COLO668 (cell line): Measurements from ENCODE around the gene HOOK1.

Experiments used
- DNase-seq: peaks from one replicate; lab custom pipeline; 2025; ENCODE audit not compliant: unreplicated experiment; lab: John Stamatoyannopoulos, UW

The HOOK1 gene

DNA sequence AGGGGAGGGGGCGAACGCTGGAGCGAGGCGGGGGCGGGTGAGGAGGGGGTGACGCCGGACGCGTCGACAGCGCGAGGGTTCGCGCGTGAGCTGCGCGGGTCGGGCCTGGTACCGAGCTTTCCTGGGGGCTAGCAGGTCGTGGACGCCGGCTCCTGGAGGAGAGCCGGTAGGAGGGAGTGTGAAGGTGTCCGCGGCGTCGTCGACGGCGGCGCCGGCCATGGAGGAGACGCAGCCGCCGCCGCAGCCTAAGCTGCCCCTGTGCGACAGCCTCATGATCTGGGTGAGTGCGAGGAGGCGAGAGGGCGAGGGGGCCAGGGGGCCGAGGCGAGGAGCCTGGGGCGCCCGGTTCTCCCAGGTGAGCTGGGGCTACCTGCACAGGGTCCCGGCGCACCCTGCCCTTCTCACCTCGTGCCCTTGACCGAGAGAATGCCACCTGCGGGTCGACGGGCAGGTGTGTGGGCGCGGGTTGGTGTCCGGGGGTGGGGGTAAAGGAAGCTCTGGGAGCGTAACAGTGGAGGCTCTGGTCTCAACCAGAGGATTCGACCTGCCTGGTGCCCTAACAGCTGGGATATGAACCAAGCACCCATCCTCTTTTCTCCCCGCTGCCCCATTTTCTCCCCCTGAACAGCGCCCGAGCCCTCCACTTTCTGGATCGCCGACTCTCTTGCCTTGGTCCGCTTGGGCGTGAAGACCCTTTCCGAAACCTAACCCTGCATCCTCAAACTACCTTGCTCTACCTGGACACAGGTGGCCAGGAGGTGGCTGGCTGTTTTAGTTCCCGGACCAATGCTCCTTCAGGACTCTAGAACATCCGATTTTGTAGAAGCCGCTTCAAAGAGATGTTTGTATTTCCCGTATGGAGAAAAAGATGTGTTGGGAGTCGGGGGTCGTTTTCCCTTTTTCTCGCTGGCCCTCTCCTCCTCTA, at the start of gene HOOK1:
Gene HOOK1, plus strand, starts transcription at position 49 of the 925 bp plus-strand sequence. Its CDS starts 169 bp downstream, at position 218.
- peak; percentile 85 for DNase-seq

DNA sequence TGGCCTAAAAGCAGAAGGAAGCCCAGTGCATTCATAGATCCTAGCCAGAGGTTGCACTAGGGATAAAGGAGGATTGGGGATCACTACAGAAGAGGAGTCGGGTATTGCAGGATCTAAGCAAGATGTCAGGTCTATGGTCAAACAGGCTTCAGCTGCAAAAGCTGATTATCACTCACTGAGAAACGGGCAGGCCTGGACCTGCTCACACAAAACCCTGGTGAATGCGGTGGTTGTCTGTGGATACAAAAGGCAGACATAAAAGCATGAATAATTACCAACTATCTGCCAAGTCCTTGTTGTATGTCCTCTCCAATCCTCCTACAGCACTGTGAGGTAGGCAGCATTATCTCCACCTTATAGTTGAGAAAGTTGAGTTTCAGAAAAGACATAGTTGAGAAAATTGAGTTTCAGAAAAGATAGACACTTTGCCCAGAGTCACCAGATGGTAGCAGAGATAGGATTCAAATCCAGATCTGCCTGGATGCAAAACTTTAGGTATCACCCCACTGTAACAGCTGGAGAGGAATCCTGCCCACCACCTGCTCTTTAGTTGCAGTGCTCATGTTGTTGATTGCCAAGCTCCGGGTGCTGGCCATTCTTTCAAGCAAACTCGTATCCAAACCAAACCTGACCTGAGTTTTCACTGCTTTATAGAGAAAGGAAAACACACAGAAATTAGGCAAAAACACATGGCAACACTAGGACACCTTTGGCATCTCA, 49.6 kb upstream of the HOOK1 start:
- peak; percentile 78 for DNase-seq

DNA sequence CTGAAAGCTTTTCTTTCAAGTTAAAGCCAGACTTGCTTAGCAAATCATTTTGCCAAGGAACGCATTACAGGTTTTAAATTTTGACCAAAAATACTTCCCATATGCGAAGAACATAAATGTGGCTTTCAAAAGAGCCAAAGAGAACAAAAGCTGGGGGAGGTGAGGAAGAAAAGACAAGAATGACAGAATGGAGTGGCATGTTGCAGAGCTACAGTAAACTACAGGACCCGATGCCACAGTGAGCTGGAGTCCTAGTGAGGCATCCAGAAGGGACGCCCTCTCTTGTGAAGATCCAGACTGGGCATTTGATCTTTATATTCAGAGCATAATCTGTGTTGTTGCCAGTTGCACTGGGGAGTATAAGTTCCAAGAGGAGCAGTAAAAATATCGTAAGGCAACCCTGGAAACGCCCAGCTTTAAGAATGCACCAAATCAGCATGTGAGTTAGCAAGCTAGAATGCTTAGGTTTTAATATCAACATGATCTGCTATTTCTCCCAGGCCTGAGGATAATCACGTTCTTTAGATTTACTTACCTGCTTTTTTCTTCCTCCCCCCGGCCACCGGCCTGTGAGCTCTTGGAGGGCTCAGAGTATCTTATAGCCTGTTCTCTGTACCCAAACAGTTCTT, 48.4 kb upstream of the HOOK1 start:
- DNase-seq = no peak

DNA sequence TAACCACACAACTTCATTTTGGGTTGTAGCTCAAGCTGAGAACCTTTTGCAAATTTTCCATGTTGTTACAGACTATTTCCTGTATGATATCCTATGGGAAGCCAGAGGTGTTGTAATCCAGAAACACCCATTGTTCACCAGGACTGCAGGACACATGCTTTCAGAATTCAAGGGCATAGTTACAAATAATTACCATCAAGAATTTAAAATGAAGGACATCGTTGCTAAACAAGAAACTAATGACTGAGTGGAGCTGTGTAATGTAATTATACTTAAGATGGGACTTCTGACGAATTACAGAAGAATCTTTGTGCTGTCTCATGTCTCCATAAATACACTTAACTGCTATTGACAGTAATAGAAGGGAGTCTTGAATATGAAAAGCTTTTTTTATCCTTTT, 47.6 kb upstream of the HOOK1 start:
- DNase-seq = no peak

DNA sequence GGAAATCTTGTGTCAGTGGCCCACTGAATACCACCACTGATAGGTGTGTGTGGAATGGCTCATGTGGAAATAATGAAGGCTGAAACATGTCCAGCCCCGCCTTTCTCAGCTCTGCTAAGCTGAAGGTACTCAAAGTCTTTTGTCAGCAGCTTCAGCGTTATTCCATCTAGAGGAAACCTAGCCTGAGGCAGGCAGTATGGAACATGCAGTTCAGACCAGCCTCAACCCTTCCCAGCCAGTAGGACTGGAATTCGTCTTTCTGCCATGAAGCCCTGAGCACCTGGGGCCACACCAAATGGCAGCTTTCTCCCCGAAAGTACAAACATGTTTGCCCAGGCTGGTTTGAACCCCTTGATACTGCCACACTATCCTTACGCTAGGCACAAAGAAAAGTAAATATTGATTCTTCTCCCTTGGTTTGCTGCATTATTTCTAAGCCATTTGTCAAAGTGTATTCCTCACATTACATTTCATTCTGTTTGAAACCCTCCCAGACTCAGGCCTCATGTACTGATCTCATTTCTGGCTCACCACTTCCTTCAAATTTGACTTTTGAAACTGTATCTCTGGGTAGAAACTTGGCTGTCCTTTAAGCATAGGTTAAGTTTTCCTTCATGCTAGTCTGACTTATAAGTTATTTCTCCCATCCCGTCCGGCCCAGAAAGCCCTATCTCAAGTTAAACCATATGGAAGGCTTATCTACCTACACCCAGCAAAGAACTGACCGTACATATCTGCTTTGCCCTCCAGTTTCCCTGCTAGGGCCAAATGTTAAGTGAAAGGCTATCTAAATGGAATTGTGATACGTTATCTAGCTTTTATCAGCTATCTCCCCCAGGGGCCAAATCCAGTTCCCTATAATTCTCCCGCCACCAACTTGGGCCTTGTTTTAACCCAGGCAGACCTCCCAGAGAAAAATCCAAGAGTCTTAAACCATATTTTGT, 45.7 kb upstream of the HOOK1 start:
- peak; percentile 80 for DNase-seq

DNA sequence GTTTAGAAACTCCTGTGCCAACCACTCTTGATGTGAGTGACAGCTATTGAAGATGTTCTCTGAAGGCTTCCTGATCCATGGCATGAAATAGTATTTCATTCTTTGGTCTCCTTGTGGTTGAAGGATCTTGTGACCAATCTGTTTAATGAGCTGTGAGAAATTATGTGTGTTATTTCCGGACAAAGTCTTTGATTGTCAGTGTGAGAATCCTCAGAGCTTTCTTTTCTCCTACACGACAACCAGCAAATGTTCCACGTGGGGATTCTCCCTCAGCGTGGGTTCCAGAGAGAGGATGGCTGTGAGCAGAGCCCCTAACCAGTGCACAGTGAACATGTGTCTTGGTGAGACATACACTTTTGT, 45.0 kb upstream of the HOOK1 start:
- no peak for DNase-seq

DNA sequence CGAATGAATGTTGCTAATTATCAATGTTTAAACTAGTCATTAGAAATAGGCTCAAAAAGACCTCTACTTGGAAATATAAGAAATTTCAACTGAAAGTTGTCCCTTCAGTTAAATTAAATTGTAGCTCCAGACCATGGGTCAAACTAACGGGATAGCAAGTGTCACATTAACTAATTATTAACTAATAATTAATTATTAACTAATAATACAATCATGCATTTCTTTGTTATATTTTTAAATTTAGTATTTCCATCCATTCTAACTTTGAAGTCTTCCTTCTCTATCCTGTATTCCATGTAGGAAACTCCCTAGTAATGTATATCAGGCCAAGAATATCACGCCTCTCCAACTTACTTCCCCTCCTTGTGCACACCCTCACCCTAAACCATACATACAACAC, 43.4 kb upstream of the HOOK1 start:
- no peak for DNase-seq

DNA sequence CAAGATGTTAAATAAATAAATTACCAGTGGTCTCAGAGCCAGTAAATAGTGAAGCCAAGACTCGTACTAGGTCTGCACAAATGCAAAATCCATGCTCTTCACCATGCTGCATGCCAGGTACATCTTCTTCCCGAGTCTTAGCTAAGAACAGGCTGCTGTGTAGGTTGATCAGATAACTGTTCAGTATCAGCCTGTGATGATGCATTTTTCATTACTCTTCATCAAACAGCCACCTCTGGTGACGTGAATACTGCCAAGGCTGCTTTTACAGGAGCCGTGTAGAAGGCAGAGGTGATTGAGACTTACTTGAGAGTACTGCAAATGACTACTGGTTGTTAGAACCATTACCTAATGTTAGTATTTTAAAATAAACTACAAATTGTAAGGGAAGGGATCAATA, 39.3 kb upstream of the HOOK1 start:
- no peak for DNase-seq

DNA sequence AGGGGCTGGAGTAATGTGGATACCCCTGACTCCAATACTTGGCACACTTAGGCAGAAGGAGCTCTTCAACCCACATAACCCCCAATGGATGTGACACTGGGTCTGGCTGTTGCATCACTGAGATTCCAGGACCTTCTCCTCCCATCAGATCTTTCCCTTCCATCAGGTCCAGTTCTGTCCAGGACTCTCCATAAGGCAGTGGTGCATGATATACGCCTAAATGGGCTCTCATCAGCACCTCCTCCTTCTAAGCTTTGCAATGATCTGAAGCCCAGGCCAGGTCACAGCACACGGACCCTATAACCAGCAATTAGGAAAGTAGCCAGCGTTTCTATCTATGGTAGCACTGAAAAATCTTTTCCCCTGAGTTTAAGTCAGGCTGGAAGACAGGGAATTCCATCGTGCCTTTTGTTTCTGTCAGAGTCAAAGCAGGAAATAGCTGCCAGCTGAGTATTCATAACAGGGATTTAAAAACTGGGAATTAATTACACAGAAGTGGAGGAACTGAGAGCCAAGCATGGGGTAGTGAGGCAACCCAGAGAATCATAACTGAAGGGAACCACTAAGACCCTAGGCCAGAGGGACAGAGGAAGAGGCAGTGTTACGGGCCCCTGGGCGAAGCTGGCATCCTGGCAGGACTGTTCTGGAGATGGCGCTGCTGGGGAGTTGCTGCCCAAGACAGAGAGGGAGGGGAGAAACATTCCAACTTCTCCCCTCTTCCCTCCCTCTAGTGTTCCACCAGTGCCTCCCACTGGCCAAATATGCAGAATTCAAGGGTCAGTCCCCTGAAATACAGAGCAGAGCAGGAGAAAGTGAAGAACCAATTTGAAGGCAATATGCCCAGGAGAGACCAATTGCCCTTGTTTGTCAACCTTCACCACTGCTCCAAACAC, 37.5 kb upstream of the HOOK1 start:
- no peak for DNase-seq

DNA sequence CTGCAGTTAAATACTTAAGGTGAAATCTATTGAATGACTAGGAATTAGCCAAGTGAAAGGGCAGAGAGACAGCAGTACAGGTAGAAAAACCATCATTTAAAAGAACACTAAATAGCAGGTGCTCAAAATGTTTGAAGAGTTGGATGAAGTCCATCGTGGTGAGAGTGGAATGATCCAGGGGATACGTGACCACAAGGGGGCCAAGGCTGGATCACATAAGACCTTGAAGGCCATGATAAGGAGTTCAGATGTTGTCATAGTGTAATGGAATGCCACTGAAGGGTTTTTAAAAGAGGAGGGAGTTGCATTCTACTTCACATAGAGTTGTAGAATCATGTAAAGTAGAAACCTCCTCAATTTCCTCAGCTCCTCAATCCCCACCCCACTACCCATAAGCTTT, 34.8 kb upstream of the HOOK1 start:
- DNase-seq = peak; percentile 32

DNA sequence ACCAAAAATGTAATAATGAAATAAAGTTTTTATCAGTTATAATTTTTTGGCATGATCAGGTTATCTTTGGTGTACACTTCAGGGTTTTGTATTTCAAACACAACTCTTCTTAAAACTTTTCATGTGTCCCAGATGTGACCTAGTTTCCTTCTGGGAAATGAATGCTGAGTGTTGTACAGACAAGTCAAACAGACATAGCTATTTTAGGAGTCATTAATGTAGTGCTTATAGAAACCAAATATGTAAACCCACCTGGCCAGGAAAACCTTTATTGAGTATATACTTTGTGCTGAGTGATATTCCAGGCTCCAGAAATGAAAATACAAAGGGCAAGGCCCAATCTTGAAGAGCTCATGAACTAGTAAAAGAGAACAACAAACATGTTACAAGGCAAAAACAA, 25.9 kb upstream of the HOOK1 start:
- no peak for DNase-seq

DNA sequence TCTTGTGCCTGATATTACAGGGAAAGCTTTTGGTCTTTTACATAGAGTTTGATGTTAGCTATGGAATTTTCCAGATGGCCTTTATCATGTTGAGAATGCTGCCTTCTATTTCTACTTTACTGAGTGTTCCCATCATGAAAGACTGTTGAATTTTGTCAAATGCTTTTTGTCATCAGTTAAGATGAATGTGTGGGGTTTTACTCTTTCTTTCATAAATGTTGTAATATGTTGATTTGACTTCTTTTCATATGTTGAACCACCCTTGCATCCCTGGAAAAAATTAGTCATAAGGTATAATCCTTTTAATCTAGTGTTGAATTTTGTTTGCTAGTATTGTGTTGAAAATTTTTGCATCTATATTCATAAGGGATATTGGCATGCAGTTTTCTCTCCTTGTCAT, 16.1 kb upstream of the HOOK1 start:
- DNase-seq = no peak

DNA sequence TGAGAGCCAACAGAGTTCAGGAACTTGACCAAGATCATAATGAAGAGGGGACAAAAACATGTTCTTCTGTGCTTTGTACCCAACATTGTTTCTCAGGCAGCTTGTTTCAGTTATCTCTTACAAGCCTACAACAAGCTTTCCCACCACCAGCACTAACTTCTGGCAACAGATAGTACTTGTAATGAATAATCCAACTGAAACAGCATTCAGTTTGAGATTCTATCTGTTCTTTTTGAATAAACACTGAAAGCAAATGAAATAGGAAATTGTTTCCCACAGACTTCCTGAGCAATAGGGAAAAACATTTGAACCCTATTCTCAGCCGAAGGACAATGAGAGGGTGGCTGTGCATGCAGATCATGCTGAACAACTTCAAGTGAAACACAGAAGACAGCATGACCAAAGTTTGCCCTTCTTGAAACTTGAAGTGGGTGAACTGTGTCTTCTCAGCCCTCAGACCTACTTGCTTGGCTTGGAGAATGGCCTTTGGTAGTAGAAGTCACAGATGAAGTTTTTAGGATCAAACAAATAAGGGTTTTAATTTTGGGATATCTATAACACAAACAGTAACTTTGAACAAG, 11.2 kb upstream of the HOOK1 start:
- no peak for DNase-seq

DNA sequence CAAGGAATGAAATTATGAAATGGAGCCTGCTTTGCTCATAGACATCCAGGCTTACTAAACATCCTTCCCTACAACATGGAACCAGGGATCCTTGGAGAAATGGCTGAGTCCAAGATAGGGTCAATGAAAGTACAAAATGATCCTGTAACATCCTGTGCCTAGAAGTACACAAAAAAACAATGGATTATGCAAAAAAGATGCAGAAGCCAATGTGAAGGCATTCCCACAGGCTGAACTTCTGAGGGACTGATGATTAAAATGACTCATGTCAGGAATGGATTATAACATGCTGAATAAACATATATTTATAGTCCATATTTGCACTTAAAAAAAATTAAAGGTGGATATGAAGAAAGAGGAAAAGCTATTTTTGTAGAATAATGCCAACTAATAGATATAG, 10.4 kb upstream of the HOOK1 start:
- no peak for DNase-seq

DNA sequence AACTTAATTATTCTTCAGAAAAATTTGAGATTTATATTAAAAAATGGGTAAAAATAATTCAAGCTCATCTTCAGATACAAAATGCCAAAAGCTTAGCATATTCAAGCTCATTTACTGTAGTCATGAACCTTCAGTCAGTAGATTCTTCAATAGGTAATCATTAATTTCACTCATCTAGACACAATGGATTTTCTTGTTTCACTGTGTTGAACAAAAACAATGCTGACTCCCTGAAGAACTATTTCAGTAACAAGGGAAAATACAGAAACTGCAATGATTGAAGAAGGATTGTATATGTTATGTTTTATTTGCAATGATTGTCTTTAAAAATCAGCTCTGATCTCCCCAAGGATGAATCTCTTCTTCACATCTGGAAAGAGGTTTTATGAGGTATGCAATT, 9.2 kb upstream of the HOOK1 start:
- DNase-seq = no peak

DNA sequence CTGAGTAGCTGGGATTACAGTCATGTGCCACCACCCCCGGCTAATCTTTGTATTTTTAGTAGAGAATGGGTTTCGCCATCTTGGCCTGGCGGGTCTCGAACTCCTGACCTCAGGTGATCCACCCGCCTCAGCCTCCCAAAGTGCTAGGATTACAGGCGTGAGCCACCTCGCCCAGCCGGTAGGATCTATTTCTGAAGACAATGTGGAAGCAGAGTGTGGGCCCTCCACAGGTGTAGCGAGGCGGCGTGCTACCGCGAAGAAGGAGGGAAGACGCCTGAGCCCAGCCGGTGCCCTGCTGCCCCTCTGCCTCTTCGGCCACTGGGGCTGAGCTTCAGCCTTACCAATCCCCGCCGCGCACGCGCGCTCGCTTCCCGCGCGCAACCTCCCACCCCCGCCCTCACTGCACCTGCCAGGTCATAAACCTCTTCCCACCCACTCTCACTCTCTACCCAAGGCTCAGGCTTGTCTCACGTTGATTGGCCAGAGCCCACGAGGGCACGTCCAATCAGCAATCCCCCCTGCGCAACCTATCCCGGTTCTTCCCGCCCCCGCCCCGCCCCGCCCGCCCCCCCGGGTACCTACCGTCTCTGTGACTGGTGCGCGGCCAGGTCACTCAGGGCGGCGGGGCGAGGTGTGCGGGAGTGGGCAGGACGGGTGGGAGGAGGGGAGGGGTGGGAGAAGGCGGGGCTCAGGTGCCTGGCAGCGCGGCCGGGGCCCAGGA, 409 bp upstream of the HOOK1 start:
- peak; percentile 100 for DNase-seq

DNA sequence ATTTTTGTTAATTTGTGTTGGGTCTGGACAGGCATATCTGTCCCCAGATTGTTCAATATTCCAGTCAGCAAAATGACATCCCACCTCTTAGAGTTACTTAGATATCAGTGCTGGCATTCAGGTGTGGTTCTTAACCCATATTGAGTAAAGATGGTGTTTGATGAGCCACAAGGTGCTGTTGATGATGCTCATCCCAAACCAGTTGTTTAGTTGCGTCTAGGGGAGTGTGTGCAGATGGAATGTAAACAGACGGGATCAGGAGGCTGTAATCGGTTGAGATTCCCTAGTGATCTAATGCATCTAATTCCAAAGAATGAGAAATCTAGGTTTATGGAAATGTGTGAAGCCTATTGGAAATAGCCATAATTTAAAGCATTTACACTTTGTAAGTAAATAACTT, 1.1 kb downstream of the HOOK1 start:
- DNase-seq = peak; percentile 25

DNA sequence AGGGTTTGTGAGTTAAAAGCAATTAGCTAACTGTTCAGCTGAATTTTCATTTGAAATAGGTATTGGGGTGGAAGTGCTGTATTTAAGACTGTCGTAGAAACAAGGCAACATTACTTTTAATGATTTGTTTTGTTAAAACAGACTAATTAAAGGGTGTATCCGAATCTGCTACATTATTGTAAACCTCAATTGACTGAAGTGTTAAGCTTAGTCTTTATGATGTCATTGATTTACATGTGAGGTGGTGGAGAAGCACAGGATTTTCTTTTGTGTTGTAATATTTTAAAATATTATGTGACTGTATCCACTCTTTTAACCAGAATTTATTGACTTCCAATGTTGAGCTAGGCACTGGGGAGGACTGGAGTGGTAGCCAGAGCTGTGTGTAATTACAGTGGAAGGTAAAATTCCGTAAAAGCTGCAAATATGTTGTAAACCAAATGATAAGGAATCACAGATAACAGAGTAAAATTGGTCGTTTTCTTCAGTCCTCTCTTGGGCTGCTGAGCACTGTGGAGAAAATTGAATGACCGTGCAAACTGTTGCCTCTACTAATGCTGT, 1.6 kb downstream of the HOOK1 start:
- no peak for DNase-seq
